GM15510 (cell line): Measurements from ENCODE around the gene BABAM2.

Source experiments
- POLR2A ChIP-seq: IDR thresholded peaks from 3 replicates; pipeline ENCODE4 v1.6.1; 2011; ENCODE audit warnings: borderline replicate concordance; ENCODE audit not compliant: insufficient read length; ENCODE audit errors: extremely low read depth

Gene BABAM2

GRCh38 chr2:28363686-28364280 is 473.3 kb downstream of the BABAM2 start:
- no peak for TF ChIP-seq POLR2A

DNA sequence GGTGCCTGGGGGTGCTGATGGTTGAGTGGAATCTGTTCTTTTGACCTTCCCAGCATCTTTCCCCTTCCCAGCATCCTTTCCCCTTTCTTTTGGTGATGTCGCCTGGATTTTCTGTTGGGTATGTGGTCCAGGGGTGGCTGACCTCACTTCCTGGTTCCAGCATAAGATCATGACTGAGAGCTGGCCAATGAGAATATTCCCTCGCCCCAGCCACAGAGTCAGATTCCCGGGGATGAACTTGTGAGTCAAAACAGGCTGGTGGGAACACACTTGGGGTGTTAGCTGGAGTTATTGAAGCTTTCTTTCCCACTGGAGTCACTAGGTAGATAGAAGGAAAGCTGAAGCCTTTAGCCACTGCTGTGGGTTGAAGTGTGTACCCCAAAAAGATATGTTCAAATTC is 474.1 kb downstream of the BABAM2 start:
- no peak for TF ChIP-seq POLR2A

- TF ChIP-seq POLR2A = no peak
Observed at GRCh38 chr2:28365158-28365557, 474.6 kb downstream of the BABAM2 start.

GRCh38 chr2:28366149-28366495 is 475.6 kb downstream of the BABAM2 start:
- TF ChIP-seq POLR2A = no peak

DNA sequence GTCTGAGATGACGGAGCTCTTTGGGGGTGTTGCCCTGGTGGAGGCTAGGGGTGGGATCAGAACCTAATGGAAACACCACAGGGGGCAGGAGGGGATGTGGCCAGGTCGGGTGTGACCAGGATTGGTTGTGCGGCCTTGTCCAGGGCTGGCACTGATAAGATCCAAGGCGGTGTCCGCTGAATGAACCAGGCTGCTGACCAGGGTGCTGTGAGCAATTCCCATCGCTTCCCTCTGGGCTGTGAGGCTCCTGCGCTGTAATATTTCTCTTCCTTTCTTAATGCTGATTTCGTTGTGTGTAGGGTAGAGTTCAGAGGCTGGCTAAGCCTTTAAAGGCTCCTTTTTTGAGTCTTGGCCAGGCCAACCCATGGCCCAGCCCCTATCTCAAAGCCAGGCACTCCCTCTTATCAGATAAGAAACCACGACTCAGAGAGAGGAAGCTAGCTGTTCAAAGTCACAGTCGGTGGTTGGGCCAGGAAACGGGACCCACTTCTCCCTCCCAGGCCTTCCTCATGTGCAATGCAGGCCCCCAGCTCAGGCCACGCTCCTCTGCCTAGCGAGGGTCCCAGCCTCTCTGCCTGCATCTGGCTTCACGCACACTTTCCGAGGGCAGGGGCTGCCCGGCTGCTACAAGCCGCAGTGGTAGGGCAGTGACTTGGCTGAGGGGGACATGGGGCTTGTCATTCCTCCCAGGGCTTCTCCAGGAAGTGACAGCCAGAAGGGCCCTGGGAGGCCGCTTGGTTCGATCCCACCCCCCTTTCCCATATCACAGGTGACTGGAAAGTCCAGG is 476.2 kb downstream of the BABAM2 start:
- no peak for TF ChIP-seq POLR2A

DNA sequence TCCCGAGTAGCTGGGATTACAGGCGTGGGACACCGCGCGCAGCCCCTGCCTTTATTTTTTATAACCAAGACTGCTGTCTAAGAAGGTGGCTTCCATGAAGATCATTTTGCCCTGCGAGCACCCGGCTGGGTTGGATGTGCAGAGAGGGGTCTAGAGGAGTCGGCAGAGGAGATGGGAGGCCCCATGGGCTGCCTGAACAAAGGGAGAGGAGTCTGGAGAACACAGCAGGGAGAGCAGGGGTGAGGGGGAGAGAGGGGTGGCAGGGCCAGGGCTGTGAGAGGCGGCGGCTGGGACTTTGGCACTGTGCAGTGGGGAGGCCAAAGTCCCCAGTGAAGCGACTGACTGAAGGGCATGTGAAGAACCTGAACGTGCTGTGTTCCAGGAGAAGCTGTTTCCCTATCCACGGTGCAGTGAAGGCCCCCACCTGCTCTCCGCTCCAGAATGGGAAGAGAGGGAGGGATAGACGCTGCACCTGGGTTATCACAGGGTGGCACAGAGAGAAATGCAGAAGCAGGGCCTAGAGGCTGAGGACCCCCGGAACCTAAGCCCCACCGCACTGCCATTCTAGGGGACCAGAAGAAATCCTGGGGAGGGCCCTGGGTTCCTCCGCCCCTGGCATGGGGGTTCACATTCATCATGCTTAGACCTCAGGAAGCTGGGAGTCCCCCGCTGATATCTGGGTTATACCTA is 477.3 kb downstream of the BABAM2 start:
- TF ChIP-seq POLR2A = no peak

DNA sequence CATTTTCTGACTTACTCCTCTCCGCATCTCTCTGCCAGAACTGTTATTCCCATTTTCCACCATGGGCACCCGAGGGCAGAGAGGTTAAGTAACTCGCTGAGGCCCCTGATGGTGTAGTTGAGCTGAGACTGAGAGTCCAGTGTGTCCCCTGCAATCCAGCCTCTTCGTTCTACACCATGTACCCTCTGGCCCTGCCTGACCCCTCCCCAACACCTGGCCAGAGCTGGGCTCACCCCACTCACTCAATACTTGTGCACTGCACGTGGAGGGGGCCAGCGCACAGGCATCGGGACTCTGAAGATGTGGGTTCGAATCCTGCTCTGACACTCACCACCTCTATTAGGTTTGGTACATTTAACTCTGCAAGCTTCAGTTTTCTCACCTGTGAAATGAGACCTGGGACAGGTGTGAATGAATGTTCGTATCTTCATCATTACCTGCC is 477.8 kb downstream of the BABAM2 start:
- TF ChIP-seq POLR2A = no peak

- no peak for TF ChIP-seq POLR2A
Observed at GRCh38 chr2:28369358-28369757, 478.8 kb downstream of the BABAM2 start.

- TF ChIP-seq POLR2A = no peak
Observed at GRCh38 chr2:28370354-28370753, 479.8 kb downstream of the BABAM2 start.

GRCh38 chr2:28373854-28374253 is 483.3 kb downstream of the BABAM2 start:
- no peak for TF ChIP-seq POLR2A

GRCh38 chr2:28374331-28374730 is 483.8 kb downstream of the BABAM2 start:
- TF ChIP-seq POLR2A = no peak

DNA sequence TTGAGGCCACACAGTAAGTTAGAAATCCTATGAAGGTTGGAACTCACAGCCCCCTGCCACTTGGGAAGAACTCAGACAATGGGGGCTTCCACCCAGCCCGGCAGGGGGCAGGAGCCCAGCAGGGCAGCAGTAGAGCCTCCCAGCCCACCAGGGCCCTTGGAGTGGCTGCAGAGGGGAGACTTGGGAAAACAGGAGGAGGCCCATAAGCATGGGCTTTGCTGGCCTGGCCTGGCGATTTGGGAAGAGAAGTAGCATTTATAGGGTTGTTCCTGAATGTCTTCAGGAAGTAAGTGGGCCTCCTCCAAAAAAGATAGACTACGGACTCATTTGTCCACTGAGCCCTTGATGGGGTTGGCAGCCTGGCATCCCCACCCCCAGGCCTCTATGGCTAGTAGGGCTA is 484.7 kb downstream of the BABAM2 start:
- TF ChIP-seq POLR2A = no peak

DNA sequence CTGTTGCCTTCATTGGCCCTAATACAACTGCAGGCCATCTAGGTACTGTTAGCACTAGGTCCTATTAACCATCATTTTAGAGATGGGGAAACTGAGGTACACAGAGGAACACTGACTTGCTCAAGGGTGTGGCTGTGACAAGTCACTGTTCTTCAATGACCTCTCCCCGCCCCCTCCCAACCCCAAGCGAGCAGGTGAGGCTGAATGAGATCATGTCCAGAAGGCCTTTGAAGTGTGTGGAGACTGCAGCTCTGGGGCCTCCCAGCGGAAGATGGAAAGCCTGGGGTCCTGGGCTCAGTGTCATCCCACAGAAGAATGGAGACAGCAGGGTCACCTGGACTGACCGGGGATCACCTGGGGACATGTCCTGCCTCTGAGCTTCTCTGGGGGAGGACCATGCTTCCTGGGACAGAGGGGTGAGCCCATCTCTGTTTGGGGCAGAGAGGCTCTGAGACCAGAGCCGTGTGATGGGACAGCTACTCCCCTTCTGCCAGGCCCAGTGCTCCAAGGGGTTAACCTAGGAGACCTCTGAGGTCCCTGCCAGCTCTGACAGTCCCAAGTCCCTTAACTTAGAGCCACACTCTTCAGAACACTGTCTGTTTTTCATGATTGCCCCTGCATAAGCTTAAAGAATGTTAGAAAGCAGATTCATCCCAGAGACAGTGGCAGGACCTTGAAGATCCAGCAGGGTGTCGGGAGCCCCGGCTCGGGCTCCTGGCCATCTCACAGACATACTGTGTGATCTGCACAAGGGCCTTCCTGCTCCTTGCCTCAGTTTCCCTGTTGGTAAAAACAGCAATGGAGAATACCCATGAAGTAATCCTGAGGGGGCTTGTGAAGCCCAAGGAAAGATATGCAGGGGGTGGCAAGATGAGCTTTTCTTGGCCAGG is 485.5 kb downstream of the BABAM2 start:
- TF ChIP-seq POLR2A = no peak

DNA sequence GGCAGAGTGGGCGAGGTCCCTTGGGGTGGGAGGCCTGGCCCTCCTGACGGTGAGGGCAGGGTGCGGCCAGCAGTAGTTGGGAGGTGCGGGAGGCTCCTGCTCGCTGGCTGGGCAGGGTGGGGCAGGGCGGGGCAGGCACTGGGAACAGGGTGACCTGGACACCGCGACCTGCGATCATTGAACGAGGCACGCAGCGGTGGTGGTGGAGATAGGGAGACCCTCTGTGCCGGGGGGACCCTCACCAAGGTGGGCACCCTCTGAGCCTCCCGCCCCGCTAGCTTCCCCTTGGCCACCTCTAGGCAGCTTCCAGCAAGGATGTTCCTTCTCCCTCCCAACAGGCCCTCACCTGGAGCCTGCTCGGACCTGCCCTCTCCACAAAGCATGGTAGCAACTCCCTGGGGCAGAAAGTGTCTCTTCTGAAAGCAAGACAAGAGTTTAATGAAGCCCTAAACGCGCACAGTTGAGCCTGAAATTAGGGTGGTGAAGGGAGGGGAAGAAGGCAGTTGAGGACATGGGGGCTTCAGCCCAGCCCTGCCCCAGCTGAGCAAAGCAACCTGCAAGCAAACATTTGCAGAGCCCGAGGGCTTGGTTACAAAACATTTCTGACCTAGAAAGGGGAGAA is 486.8 kb downstream of the BABAM2 start:
- TF ChIP-seq POLR2A = no peak
